HepG2 (cell line): ENCODE data around the gene CRK. TPM values are rescaled to one million over a fixed set of nuclear protein-coding genes. Genes with fewer than 3 reads are reported as not detected.

Experiments
- ADNP ChIP-seq: sonication (generic); formaldehyde crosslinking; IDR thresholded peaks from 2 replicates; pipeline ENCODE4 v1.4.0; 2020; ENCODE audit warnings: missing genetic modification reagents
- AGO1 ChIP-seq: fragments of 200-400 bp; formaldehyde crosslinking; IDR thresholded peaks from 2 replicates; pipeline ENCODE4 v1.6.1; 2017; ENCODE audit warnings: mild to moderate bottlenecking, low read depth, low read length, moderate library complexity; ENCODE audit not compliant: poor library complexity, severe bottlenecking
- ARHGAP35 ChIP-seq: sonication (generic); formaldehyde crosslinking; IDR thresholded peaks from 2 replicates; pipeline ENCODE4 v1.9.0; 2022; ENCODE audit warnings: mild to moderate bottlenecking, inconsistent platforms, moderate library complexity, missing genetic modification reagents, borderline replicate concordance
- CREB1 ChIP-seq, 2 experiments: fragments of 450-650 bp in 1 of 2; IDR thresholded peaks; 2 replicates each; pipeline ENCODE4 v1.6.1; 2016 to 2017; ENCODE audit warnings: control low read depth in 1 of 2, mild to moderate bottlenecking in 1 of 2, missing compliant biosample characterization in 1 of 2, missing genetic modification characterization in 1 of 2
- CREM ChIP-seq, 2 experiments: sonication (generic) in 1 of 2; formaldehyde crosslinking in 1 of 2; IDR thresholded peaks; 2 replicates each; pipeline versions ENCODE4 v1.4.0 to v1.6.1; 2016 to 2020; ENCODE audit warnings: antibody characterized with exemption in 1 of 2, mild to moderate bottlenecking in 1 of 2, missing genetic modification reagents in 1 of 2
- DRAP1 ChIP-seq: IDR thresholded peaks from 2 replicates; pipeline ENCODE4 v1.6.1; 2016; ENCODE audit warnings: missing genetic modification reagents, missing compliant biosample characterization
- HDAC6 ChIP-seq: fragments of 200-600 bp; sonication (generic); IDR thresholded peaks from 2 replicates; pipeline ENCODE4 v1.7.0; 2017; ENCODE audit warnings: mild to moderate bottlenecking, antibody characterized with exemption, low read length, low read depth
- HOXA5 ChIP-seq: sonication (generic); formaldehyde crosslinking; IDR thresholded peaks from 2 replicates; pipeline ENCODE4 v1.4.0; 2020; ENCODE audit warnings: missing genetic modification reagents
- IRF1 ChIP-seq: sonication (generic); formaldehyde crosslinking; IDR thresholded peaks from 2 replicates; pipeline ENCODE4 v1.4.0; 2020; ENCODE audit warnings: low read depth, mild to moderate bottlenecking, missing genetic modification reagents
- MEF2D ChIP-seq: sonication (generic); formaldehyde crosslinking; IDR thresholded peaks from 2 replicates; pipeline ENCODE4 v1.5.1; 2020; ENCODE audit warnings: mild to moderate bottlenecking, missing genetic modification reagents
- MYC ChIP-seq: sonication (generic); formaldehyde crosslinking; IDR thresholded peaks from 2 replicates; pipeline ENCODE4 v1.9.0; 2021; ENCODE audit warnings: missing genetic modification reagents, borderline replicate concordance
- NFYC ChIP-seq: IDR thresholded peaks from 2 replicates; pipeline ENCODE4 v1.6.1; 2016; ENCODE audit warnings: missing genetic modification reagents, missing compliant biosample characterization
- PHF8 ChIP-seq: sonication (generic); formaldehyde crosslinking; IDR thresholded peaks from 2 replicates; pipeline ENCODE4 v1.5.0; 2020; ENCODE audit warnings: missing genetic modification reagents
- SOX6 ChIP-seq, 2 experiments: fragments of 450-650 bp in 1 of 2; sonication (generic) in 1 of 2; formaldehyde crosslinking in 1 of 2; IDR thresholded peaks; 2 replicates each; pipeline versions ENCODE4 v1.4.0 to v1.6.1; 2017 to 2020; ENCODE audit warnings: antibody characterized with exemption in 1 of 2, mild to moderate bottlenecking in 1 of 2, missing genetic modification reagents in 1 of 2
- SP5 ChIP-seq: IDR thresholded peaks from 2 replicates; pipeline ENCODE4 v1.6.1; 2016; ENCODE audit warnings: low read depth, borderline replicate concordance
- ZC3H4 ChIP-seq: sonication (generic); formaldehyde crosslinking; IDR thresholded peaks from 2 replicates; pipeline ENCODE4 v1.4.0; 2020; ENCODE audit warnings: missing genetic modification reagents, borderline replicate concordance
- ZMYM3 ChIP-seq: sonication (generic); formaldehyde crosslinking; IDR thresholded peaks from 2 replicates; pipeline ENCODE4 v1.5.1; 2020; ENCODE audit warnings: mild to moderate bottlenecking, missing genetic modification reagents
- ZNF101 ChIP-seq: sonication (generic); formaldehyde crosslinking; IDR thresholded peaks from 2 replicates; pipeline ENCODE4 v1.4.0; 2020; ENCODE audit warnings: mild to moderate bottlenecking, low read depth, missing genetic modification reagents, borderline replicate concordance
- ZNF256 ChIP-seq: sonication (generic); formaldehyde crosslinking; conservative IDR thresholded peaks from 2 replicates; pipeline ENCODE4 v1.4.0; 2020; ENCODE audit warnings: missing genetic modification reagents
- ZNF468 ChIP-seq: sonication (generic); formaldehyde crosslinking; IDR thresholded peaks from 2 replicates; pipeline ENCODE4 v1.8.0; 2022; ENCODE audit warnings: mild to moderate bottlenecking, moderate library complexity, missing genetic modification reagents
- ZNF496 ChIP-seq: sonication (generic); formaldehyde crosslinking; IDR thresholded peaks from 2 replicates; pipeline ENCODE4 v1.8.1; 2023; ENCODE audit warnings: mild to moderate bottlenecking, moderate library complexity, missing genetic modification reagents; ENCODE audit not compliant: insufficient replicate concordance
- ZNF562 ChIP-seq: sonication (generic); formaldehyde crosslinking; IDR thresholded peaks from 2 replicates; pipeline ENCODE4 v1.8.0; 2022; ENCODE audit warnings: missing genetic modification reagents, borderline replicate concordance
- ZNF747 ChIP-seq: sonication (generic); formaldehyde crosslinking; IDR thresholded peaks from 2 replicates; pipeline ENCODE4 v1.8.1; 2023; ENCODE audit warnings: missing genetic modification reagents, mild to moderate bottlenecking, borderline replicate concordance
- ZSCAN31 ChIP-seq: sonication (generic); formaldehyde crosslinking; IDR thresholded peaks from 2 replicates; pipeline ENCODE4 v1.5.0; 2020; ENCODE audit warnings: low read depth, mild to moderate bottlenecking, missing genetic modification reagents
- ZSCAN9 ChIP-seq: IDR thresholded peaks from 2 replicates; pipeline ENCODE4 v1.6.1; 2016; ENCODE audit warnings: borderline replicate concordance
- polyA plus RNA-seq, 8 experiments: library from polyadenylated mRNA; depleted of rRNA in 3 of 8; stranded (reverse) in 7 of 8; unstranded in 1 of 8; fragments of >200 nt; fragmentation: Illumina TruSeq in 4 of 8; extraction: Trizol in 4 of 8; gene quantifications; 2 replicates each; pipeline versions ENCODE4 v1.2.1 to v1.2.3, GENCODE V29; 2011 to 2016; ENCODE audit warnings: low read depth in 4 of 8, missing spikeins in 1 of 8, mixed read lengths in 1 of 8; ENCODE audit not compliant: insufficient read depth in 1 of 8
- total RNA-seq, 5 experiments: library from RNA; depleted of rRNA; stranded (reverse); fragments of >200 nt; fragmentation: Illumina TruSeq; extraction: Trizol; gene quantifications; 2 replicates each; pipeline ENCODE4 v1.2.3, GENCODE V29; 2016; ENCODE audit warnings: low read depth in 1 of 5
- TF ChIP-seq, protein P1 (sequence below): sonication (generic); formaldehyde crosslinking; IDR thresholded peaks from 2 replicates; pipeline ENCODE4 v1.9.0; 2021; ENCODE audit warnings: missing genetic modification reagents, mild to moderate bottlenecking, borderline replicate concordance
- TF ChIP-seq, protein P2 (sequence below): IDR thresholded peaks from 2 replicates; pipeline ENCODE4 v1.6.1; 2016; ENCODE audit warnings: low read depth, borderline replicate concordance

The CRK gene
- total and polyA plus RNA-seq, 2 of the 13 experiments (the other 11 are each of a cell fraction or from before 2014, with no cell fraction given) = 47.4 to 54.2 TPM

DNA sequence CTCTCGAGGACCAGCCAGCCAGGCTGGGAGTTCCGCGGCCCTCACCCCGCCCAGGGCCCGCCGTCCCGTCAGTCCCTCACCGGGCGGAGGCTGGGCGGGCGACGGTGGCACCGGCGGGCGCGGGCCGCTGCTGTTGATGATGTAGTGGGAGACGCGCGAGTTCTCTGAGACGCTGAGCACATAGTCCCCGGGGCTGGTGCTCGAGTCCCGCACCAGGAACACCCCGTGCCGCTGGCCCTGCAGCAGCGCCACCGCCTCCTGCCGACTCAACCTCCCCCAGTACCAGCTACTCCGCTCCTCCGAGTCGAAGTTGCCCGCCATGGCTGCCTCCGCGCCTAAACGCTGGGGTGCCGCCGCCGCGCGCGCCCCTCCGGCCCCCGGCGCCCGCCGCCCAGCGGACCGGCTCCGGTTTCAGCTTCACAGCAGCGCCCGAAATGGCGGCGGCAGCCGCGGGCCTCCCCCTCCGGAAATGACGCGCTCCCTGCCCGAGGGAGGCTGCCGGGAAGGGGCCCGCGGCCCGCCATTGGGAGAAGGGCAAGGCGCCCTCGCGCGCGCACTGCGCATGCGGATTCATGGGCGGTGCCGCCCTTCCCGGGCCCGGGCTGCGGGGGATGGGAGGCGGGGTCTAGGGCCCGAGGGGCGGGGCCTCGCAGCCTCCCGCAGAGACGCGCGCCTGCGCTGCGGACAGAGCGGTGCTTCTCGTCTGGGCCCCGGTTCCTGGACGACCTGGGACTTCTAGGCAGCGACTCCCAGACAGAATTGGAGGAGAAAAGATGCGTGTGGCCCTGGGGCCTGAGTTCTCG lies at the start of gene CRK (continued):
- TF ChIP-seq ZNF747 (CRISPR knock-in tag) (no peak), SP5 (CRISPR knock-in tag) (no peak), CREB1 (IDR thresholded peaks at IDR 0.05) (peak; percentile 82), CREB1 (CRISPR knock-in tag; IDR thresholded peaks at IDR 0.05) (peak; percentile 93), ZNF468 (CRISPR knock-in tag) (0 out of 2 replicates have a peak, but pooled peaks have one; percentile 53), CREM (IDR thresholded peaks at IDR 0.05) (peak; percentile 77), CREM (CRISPR knock-in tag; IDR thresholded peaks at IDR 0.05) (no peak), ADNP (CRISPR knock-in tag) (no peak), HDAC6 (no peak), ZNF496 (CRISPR knock-in tag) (no peak), ZC3H4 (no peak), AGO1 (no peak), IRF1 (CRISPR knock-in tag) (no peak), ARHGAP35 (CRISPR knock-in tag) (no peak; the same call in 1 of the 2 replicates), MEF2D (CRISPR knock-in tag) (no peak), ZNF256 (CRISPR knock-in tag) (no peak), MYC (peak; percentile 15; the same call in 1 of the 2 replicates), DRAP1 (CRISPR knock-in tag) (peak; percentile 71), ZSCAN9 (CRISPR knock-in tag) (no peak), ZNF562 (no peak), ZNF101 (CRISPR knock-in tag) (no peak), ZMYM3 (CRISPR knock-in tag) (no peak), NFYC (CRISPR knock-in tag) (peak; percentile 42; the same call in 1 of the 2 replicates), HOXA5 (CRISPR knock-in tag) (peak; percentile 17; the same call in 1 of the 2 replicates), PHF8 (CRISPR knock-in tag) (peak; percentile 58; the same call in 1 of the 2 replicates), ZSCAN31 (CRISPR knock-in tag) (no peak; the same call in 1 of the 2 replicates), SOX6 (IDR thresholded peaks at IDR 0.05) (no peak), SOX6 (CRISPR knock-in tag; IDR thresholded peaks at IDR 0.05) (no peak)
- TF ChIP-seq, protein P1, sequence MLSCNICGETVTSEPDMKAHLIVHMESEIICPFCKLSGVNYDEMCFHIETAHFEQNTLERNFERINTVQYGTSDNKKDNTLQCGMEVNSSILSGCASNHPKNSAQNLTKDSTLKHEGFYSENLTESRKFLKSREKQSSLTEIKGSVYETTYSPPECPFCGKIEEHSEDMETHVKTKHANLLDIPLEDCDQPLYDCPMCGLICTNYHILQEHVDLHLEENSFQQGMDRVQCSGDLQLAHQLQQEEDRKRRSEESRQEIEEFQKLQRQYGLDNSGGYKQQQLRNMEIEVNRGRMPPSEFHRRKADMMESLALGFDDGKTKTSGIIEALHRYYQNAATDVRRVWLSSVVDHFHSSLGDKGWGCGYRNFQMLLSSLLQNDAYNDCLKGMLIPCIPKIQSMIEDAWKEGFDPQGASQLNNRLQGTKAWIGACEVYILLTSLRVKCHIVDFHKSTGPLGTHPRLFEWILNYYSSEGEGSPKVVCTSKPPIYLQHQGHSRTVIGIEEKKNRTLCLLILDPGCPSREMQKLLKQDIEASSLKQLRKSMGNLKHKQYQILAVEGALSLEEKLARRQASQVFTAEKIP = no peak
- TF ChIP-seq, protein P2, sequence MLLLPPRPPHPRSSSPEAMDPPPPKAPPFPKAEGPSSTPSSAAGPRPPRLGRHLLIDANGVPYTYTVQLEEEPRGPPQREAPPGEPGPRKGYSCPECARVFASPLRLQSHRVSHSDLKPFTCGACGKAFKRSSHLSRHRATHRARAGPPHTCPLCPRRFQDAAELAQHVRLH (CRISPR knock-in tag) = no peak; the same call in 1 of the 2 replicates
